ENCODE data around the gene DEPP1. TPM values are rescaled to one million over a fixed set of nuclear protein-coding genes. Genes with fewer than 3 reads are reported as not detected.

The DEPP1 gene
- total and polyA plus RNA-seq, 4 donors: 10.7 to 79.3 (median 33.5) TPM

GRCh38 chr10:44929356-44930255 is 49.0 kb downstream of the DEPP1 start:
- TF ChIP-seq EGR1 (IDR thresholded peaks at IDR 0.05; ENCODE audit: low read depth in 2 of 2): no peak
- TF ChIP-seq FOXA1 (IDR thresholded peaks at IDR 0.05): no peak
- no peak for TF ChIP-seq SP1 (IDR thresholded peaks at IDR 0.05)
- no peak for TF ChIP-seq TAF1 (conservative IDR thresholded peaks at IDR 0.05)
- no peak for TF ChIP-seq RXRA (IDR thresholded peaks at IDR 0.05)
- no peak for TF ChIP-seq NR2F2 (IDR thresholded peaks at IDR 0.05)
- no peak for TF ChIP-seq HNF4G (IDR thresholded peaks at IDR 0.05)
- TF ChIP-seq YY1 (IDR thresholded peaks at IDR 0.05): no peak
- TF ChIP-seq, protein P1, sequence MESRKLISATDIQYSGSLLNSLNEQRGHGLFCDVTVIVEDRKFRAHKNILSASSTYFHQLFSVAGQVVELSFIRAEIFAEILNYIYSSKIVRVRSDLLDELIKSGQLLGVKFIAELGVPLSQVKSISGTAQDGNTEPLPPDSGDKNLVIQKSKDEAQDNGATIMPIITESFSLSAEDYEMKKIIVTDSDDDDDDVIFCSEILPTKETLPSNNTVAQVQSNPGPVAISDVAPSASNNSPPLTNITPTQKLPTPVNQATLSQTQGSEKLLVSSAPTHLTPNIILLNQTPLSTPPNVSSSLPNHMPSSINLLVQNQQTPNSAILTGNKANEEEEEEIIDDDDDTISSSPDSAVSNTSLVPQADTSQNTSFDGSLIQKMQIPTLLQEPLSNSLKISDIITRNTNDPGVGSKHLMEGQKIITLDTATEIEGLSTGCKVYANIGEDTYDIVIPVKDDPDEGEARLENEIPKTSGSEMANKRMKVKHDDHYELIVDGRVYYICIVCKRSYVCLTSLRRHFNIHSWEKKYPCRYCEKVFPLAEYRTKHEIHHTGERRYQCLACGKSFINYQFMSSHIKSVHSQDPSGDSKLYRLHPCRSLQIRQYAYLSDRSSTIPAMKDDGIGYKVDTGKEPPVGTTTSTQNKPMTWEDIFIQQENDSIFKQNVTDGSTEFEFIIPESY (IDR thresholded peaks at IDR 0.05): no peak
- TF ChIP-seq, protein P2, sequence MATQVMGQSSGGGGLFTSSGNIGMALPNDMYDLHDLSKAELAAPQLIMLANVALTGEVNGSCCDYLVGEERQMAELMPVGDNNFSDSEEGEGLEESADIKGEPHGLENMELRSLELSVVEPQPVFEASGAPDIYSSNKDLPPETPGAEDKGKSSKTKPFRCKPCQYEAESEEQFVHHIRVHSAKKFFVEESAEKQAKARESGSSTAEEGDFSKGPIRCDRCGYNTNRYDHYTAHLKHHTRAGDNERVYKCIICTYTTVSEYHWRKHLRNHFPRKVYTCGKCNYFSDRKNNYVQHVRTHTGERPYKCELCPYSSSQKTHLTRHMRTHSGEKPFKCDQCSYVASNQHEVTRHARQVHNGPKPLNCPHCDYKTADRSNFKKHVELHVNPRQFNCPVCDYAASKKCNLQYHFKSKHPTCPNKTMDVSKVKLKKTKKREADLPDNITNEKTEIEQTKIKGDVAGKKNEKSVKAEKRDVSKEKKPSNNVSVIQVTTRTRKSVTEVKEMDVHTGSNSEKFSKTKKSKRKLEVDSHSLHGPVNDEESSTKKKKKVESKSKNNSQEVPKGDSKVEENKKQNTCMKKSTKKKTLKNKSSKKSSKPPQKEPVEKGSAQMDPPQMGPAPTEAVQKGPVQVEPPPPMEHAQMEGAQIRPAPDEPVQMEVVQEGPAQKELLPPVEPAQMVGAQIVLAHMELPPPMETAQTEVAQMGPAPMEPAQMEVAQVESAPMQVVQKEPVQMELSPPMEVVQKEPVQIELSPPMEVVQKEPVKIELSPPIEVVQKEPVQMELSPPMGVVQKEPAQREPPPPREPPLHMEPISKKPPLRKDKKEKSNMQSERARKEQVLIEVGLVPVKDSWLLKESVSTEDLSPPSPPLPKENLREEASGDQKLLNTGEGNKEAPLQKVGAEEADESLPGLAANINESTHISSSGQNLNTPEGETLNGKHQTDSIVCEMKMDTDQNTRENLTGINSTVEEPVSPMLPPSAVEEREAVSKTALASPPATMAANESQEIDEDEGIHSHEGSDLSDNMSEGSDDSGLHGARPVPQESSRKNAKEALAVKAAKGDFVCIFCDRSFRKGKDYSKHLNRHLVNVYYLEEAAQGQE (IDR thresholded peaks at IDR 0.05): no peak
- no peak overlapping the region for H3K4me3 ChIP-seq (ENCODE audit: low read depth in 1 of 3, low read length in 3 of 3)
- WGBS: 82% methylated on average over 8 of the region's 8 CpGs
- no peak overlapping the region for H3K9ac ChIP-seq (ENCODE audit: low read depth in 1 of 2, low read length in 2 of 2)
- DNase-seq (ENCODE audit: low spot score): peak; percentile 28
- H3K4me1 ChIP-seq (ENCODE audit: control insufficient read depth in 4 of 4, insufficient read depth in 4 of 4, low read length in 3 of 4): peaks cover 0 to 5% (median 3%) of the 10 kb centered on the region in 4 donors
- no peak overlapping the region for H3K27ac ChIP-seq (ENCODE audit: low read depth in 1 of 2, low read length in 2 of 2)
- H3K27me3 ChIP-seq (ENCODE audit: control insufficient read depth in 4 of 4, insufficient read depth in 4 of 4, low read length in 3 of 4): no peaks in the 10 kb centered on the region
- H3K9me3 ChIP-seq (ENCODE audit: control insufficient read depth in 4 of 4, low read length in 3 of 4): no peaks in the 10 kb centered on the region
- H3K36me3 ChIP-seq (ENCODE audit: control insufficient read depth in 4 of 4, insufficient read depth in 3 of 4, low read depth in 1 of 4, low read length in 3 of 4): no peaks in the 10 kb centered on the region

DNA sequence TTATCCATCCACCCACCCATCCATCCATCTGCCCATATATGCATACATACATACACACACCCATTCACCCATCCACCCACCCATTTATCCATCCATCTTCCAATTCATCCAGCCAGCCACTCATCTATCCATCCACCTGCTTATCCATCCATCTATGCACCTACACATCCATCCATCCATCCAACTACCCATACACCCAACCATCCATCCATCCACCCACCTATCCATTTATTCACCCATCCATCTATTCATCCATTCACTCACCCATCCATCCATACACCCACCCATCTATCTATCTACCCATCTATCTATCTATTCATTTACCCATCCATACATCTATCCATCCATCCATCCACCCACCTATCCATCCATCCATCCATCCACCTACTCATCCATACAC is 50.1 kb downstream of the DEPP1 start:
- Histone ChIP-seq H3K27ac (ENCODE audit: low read depth in 1 of 2, low read length in 2 of 2) (no peak overlapping the region), H3K9ac (ENCODE audit: low read depth in 1 of 2, low read length in 2 of 2) (no peak overlapping the region), H3K4me1 (ENCODE audit: control insufficient read depth in 4 of 4, insufficient read depth in 4 of 4, low read length in 3 of 4) (peaks cover 0 to 5% (median 3%) of the 10 kb centered on the region in 4 donors), H3K9me3 (ENCODE audit: control insufficient read depth in 4 of 4, low read length in 3 of 4) (no peaks in the 10 kb centered on the region), H3K36me3 (ENCODE audit: control insufficient read depth in 4 of 4, insufficient read depth in 3 of 4, low read depth in 1 of 4, low read length in 3 of 4) (no peaks in the 10 kb centered on the region), H3K27me3 (ENCODE audit: control insufficient read depth in 4 of 4, insufficient read depth in 4 of 4, low read length in 3 of 4) (no peaks in the 10 kb centered on the region), H3K4me3 (ENCODE audit: low read depth in 1 of 3, low read length in 3 of 3) (no peak overlapping the region)
- TF ChIP-seq HNF4A (conservative IDR thresholded peaks at IDR 0.05) (no peak), FOXA2 (IDR thresholded peaks at IDR 0.05) (no peak), RAD21 (IDR thresholded peaks at IDR 0.05) (no peak), FOXA1 (IDR thresholded peaks at IDR 0.05) (no peak), EGR1 (IDR thresholded peaks at IDR 0.05; ENCODE audit: low read depth in 2 of 2) (no peak), TAF1 (conservative IDR thresholded peaks at IDR 0.05) (no peak), YY1 (IDR thresholded peaks at IDR 0.05) (no peak), HNF4G (IDR thresholded peaks at IDR 0.05) (no peak)
- TF ChIP-seq, protein P1 (IDR thresholded peaks at IDR 0.05): no peak
- no peak for DNase-seq (ENCODE audit: low spot score)
